HG03521 (cell line): ENCODE results near the gene GALNT1.
A peak's percentile ranks its signal among the peaks of the same experiment; 100 is the strongest.

Experiments
- ATAC-seq: cut with Tn5 transposase; IDR thresholded peaks from one replicate; pipeline ENCODE4 v1.9.1; 2021; ENCODE audit warnings: mild to moderate bottlenecking, moderate library complexity; ENCODE audit not compliant: unreplicated experiment

Gene GALNT1

GRCh38 chr18:35662293-35663062 lies 80.9 kb downstream of the GALNT1 start:
- no peak for ATAC-seq

- no peak for ATAC-seq
Measured at GRCh38 chr18:35671966-35672603, 90.5 kb downstream of the GALNT1 start.

GRCh38 chr18:35672897-35673296 lies 91.4 kb downstream of the GALNT1 start:
- no peak for ATAC-seq

- ATAC-seq: no peak
Measured at GRCh38 chr18:35673682-35674081, 92.1 kb downstream of the GALNT1 start.

GRCh38 chr18:35680139-35680551 lies 98.6 kb downstream of the GALNT1 start:
- ATAC-seq: no peak

- no peak for ATAC-seq
Measured at GRCh38 chr18:35682281-35682867, 100.8 kb downstream of the GALNT1 start.

- ATAC-seq: no peak
Measured at GRCh38 chr18:35683021-35683420, 101.5 kb downstream of the GALNT1 start.

GRCh38 chr18:35688757-35689156 lies 107.2 kb downstream of the GALNT1 start:
- ATAC-seq: peak; percentile 78

- no peak for ATAC-seq
Measured at GRCh38 chr18:35689728-35690127, 108.2 kb downstream of the GALNT1 start.

- no peak for ATAC-seq
Measured at GRCh38 chr18:35691625-35692024, 110.1 kb downstream of the GALNT1 start.

GRCh38 chr18:35692866-35693265 lies 111.3 kb downstream of the GALNT1 start:
- no peak for ATAC-seq

GRCh38 chr18:35693829-35694228 lies 112.3 kb downstream of the GALNT1 start:
- no peak for ATAC-seq

- peak; percentile 51 for ATAC-seq
Measured at GRCh38 chr18:35694808-35695207, 113.3 kb downstream of the GALNT1 start.

GRCh38 chr18:35695384-35695783 lies 113.8 kb downstream of the GALNT1 start:
- no peak for ATAC-seq

- no peak for ATAC-seq
Measured at GRCh38 chr18:35695803-35696202, 114.3 kb downstream of the GALNT1 start.

- ATAC-seq: no peak
Measured at GRCh38 chr18:35696307-35696706, 114.8 kb downstream of the GALNT1 start.

- no peak for ATAC-seq
Measured at GRCh38 chr18:35697869-35698268, 116.3 kb downstream of the GALNT1 start.

GRCh38 chr18:35703043-35703688 lies 121.6 kb downstream of the GALNT1 start:
- ATAC-seq: no peak

- no peak for ATAC-seq
Measured at GRCh38 chr18:35705988-35706387, 124.4 kb downstream of the GALNT1 start.

- no peak for ATAC-seq
Measured at GRCh38 chr18:35707247-35707646, 125.7 kb downstream of the GALNT1 start.

- ATAC-seq: no peak
Measured at GRCh38 chr18:35707674-35708073, 126.1 kb downstream of the GALNT1 start.

GRCh38 chr18:35710581-35710980 lies 129.0 kb downstream of the GALNT1 start:
- no peak for ATAC-seq
